ENCODE data around the gene SIN3A.
"Not testable (repeated sequence)": the region's sequence is repeated elsewhere in the genome, so short reads cannot be mapped to it uniquely, and the experiment has no call there.

SIN3A gene

GRCh38 chr15:75450307-75451201 is 936 bp downstream of the SIN3A start:
- peak; percentile 94 for DNase-seq (ENCODE audit: low read depth)
- peak overlapping the region; percentile 87 for H3K4me3 ChIP-seq (ENCODE audit: low read depth, low read length)
- TF ChIP-seq CTCF (IDR thresholded peaks at IDR 0.05; ENCODE audit: low read depth, low read length, missing control alignments) = no peak
- in situ Hi-C loops (cut with HindIII; ENCODE audit: low sequenced_read_pairs) = loop anchor here (25.0 kb wide), 1 partner anchor 187 kb away; the partner anchor contains the start of genes IMP3, SNUPN and SNX33

GRCh38 chr15:75449585-75450306 is 1.7 kb downstream of the SIN3A start:
- peak overlapping the region; percentile 87 for H3K4me3 ChIP-seq (ENCODE audit: low read depth, low read length)
- in situ Hi-C loops (cut with HindIII; ENCODE audit: low sequenced_read_pairs) = loop anchor here (25.0 kb wide), 1 partner anchor 188 kb away; the partner anchor contains the start of genes IMP3, SNUPN and SNX33
- no peak for DNase-seq (ENCODE audit: low read depth)
- TF ChIP-seq CTCF (IDR thresholded peaks at IDR 0.05; ENCODE audit: low read depth, low read length, missing control alignments) = no peak

GRCh38 chr15:75448171-75448570 is 3.3 kb downstream of the SIN3A start:
- in situ Hi-C loops (cut with HindIII; ENCODE audit: low sequenced_read_pairs); H3K4me3 ChIP-seq (ENCODE audit: low read depth, low read length); DNase-seq (ENCODE audit: low read depth): not testable (repeated sequence)

GRCh38 chr15:75446151-75446550 is 5.3 kb downstream of the SIN3A start:
- no peak for TF ChIP-seq CTCF (IDR thresholded peaks at IDR 0.05; ENCODE audit: low read depth, low read length, missing control alignments)
- no peak overlapping the region for H3K4me3 ChIP-seq (ENCODE audit: low read depth, low read length)
- in situ Hi-C loops (cut with HindIII; ENCODE audit: low sequenced_read_pairs) = no loop called here
- DNase-seq (ENCODE audit: low read depth) = no peak

- DNase-seq (ENCODE audit: low read depth); in situ Hi-C loops (cut with HindIII; ENCODE audit: low sequenced_read_pairs); H3K4me3 ChIP-seq (ENCODE audit: low read depth, low read length): not testable (repeated sequence)
Measured at GRCh38 chr15:75445324-75445723, 6.2 kb downstream of the SIN3A start.

- DNase-seq (ENCODE audit: low read depth); in situ Hi-C loops (cut with HindIII; ENCODE audit: low sequenced_read_pairs); H3K4me3 ChIP-seq (ENCODE audit: low read depth, low read length): not testable (repeated sequence)
Measured at GRCh38 chr15:75443972-75444453, 7.5 kb downstream of the SIN3A start.

GRCh38 chr15:75437721-75438120 is 13.8 kb downstream of the SIN3A start:
- no peak for TF ChIP-seq CTCF (IDR thresholded peaks at IDR 0.05; ENCODE audit: low read depth, low read length, missing control alignments)
- in situ Hi-C loops (cut with HindIII; ENCODE audit: low sequenced_read_pairs) = no loop called here
- no peak overlapping the region for H3K4me3 ChIP-seq (ENCODE audit: low read depth, low read length)
- DNase-seq (ENCODE audit: low read depth) = no peak

- no peak for TF ChIP-seq CTCF (IDR thresholded peaks at IDR 0.05; ENCODE audit: low read depth, low read length, missing control alignments)
- no peak for DNase-seq (ENCODE audit: low read depth)
- H3K4me3 ChIP-seq (ENCODE audit: low read depth, low read length) = no peak overlapping the region
- in situ Hi-C loops (cut with HindIII; ENCODE audit: low sequenced_read_pairs) = no loop called here
Measured at GRCh38 chr15:75436881-75437280, 14.6 kb downstream of the SIN3A start.
